PC-9 (cell line): ENCODE results near the gene DENND6A.

Source experiments
- CTCF ChIP-seq: fragments of 200-600 bp; sonication (generic); conservative IDR thresholded peaks from 2 replicates; pipeline ENCODE4 v1.6.1; 2017; ENCODE audit warnings: mixed run types, antibody characterized with exemption, mild to moderate bottlenecking, moderate library complexity
- EZH2 ChIP-seq: fragments of 200-600 bp; sonication (generic); IDR thresholded peaks from 2 replicates; pipeline ENCODE4 v1.8.0; 2017; ENCODE audit warnings: antibody characterized with exemption, low read depth

DNA sequence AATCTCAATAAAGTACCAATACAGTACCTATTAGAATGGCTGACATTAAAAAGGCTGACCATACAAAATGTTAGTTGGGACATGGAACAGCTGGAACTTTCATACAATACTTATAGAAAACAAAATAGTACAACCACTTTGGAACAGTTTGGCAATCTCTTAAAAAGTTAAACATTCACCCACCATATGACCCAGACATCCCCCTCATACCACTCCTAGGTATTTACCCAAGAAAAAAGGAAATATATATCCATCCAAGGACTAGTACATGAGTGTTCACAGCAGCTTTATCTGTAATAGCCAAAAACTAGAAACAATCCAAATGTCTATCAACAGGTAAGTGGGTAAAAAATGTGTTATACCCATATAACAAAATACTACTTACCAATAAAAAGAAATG, 70.5 kb downstream of the DENND6A start:
- no peak for TF ChIP-seq CTCF
- TF ChIP-seq EZH2 = no peak
